NCI-H345 treated with DMSO at 0.1 percent for 48 hours (cell line): ENCODE measurements around the gene TRPV4.

ENCODE experiments used
- DNase-seq: peaks from one replicate; lab custom pipeline; 2025; ENCODE audit not compliant: unreplicated experiment; lab: John Stamatoyannopoulos, UW

The TRPV4 gene

DNA sequence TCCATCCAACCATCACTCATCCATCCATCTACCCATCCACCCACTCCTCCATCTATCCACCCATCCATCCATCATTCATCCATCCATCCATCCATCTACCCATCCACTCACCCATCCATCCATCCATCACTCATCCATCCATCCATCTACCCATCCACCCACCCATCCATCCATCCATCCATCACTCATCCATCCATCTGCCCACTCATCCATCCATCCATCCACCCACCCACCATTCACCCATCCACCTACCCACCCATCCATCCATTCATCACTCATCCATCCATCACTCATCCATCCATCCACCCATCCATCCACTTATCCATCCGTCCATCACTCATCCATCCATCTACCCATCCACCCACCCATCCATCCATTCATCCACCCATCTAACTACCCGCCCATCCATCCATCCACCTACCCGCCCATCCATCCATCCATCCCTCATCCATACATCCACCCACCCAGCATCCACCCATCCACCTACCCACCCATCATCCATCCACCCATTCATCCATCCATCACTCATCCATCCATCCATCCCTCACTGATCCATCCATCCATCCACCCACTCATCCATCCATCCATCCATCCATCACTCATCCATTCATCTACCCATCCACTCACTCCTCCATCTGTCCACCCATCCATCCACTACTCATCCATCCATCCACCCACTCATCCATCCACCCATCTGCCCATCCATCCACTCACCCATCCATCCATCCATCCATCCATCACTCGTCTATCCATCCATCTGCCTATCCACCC, 24.1 kb downstream of the TRPV4 start:
- DNase-seq, result no peak

DNA sequence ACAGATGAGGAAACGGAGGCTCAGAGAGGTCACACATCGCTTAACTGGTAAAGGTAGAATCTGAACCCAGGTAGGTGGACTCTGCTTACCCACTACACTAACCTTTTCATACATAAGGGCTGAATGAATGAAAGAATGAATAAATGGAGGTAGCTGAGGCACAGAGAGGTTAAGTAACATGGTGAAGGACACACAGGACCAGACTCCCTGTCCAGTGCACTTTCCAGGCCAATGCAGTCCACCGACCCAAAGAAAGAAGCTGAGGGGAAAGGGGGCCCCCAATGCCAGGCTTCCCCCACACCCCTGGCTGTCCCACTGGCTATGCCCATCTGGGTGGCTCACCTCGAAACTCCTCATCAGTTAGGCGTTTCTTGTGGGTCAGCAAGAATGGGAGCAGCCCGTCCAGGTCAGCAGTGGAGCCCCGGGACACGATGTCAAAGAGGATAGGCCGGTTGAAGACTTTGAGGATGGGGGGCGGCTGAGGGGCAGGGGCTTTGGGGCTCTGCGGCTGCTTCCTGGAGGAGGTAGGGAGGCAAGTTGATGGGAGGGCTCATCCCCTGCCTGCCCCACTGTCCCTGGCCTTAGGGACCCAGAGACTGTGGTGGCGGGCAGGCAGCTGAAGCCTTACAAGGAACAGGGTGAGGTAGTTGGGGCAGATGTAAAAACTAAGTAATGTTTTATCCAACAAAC, 25.1 kb downstream of the TRPV4 start:
- no peak for DNase-seq

DNA sequence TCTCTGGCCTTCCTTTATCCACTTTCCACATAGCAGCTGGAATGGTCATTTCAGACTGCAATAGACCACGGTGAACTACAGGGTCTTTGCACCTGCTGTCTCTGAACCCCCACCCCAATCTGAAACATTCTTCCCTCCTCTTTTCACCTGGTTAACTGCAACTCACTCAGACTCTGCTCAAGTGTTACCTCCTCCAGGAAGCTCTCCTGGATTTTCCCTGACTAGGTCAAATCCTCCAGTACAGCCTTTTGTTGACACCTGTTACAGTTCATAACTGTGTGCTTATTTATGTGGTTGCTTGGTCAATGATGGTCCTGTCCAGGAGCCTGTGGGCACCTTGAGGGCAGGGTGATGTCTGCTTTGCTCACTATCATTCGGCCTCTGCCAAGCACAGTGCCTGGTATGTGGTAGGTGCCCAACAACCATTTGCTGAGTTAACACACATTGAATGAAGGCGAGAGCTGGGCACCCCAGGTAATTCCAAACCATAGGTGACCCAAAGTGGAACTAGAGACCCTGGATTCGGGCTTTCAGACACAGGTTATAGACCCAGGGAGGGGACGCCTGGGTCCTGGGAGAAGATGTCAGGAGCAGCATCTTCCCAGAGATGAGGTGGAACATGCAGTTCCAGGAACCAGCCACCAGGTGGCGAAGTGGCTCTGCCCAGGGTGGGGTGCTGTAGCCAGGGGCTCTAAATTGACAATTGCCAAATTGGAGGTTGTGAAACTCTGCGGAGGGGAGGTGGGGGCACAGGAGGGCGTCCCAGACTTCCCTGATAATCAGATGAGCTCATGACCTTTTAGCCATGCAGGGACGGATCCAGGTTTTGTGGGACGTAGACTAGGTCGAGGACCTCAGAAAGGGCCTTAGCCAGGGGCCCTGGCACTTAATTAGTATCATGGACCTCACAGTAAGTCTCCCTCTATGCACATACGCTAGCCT, 28.1 kb downstream of the TRPV4 start:
- peak; percentile 61 for DNase-seq

GRCh38 chr12:109803678-109804077, 29.5 kb downstream of the TRPV4 start:
- DNase-seq, result no peak

GRCh38 chr12:109802828-109803227, 30.4 kb downstream of the TRPV4 start:
- DNase-seq, result no peak

DNA sequence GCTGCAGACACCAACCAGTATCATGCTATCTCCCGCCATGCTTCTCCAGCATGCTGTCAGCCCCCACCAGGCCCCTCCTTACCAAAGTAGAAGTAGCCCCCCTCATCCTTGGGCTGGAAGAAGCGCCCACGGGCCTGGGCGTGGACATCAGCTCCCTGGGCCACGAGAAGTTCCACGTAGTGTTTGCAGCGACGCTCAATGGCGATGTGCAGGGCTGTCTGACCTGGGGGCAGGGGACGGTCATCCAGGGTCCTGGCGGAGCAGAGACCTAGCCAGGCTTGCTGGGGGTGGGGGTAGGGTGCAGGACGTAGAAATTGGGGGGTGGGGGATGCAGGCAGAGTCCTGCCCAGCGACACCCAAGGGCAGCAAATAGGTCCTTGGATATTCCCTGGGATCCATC, 32.7 kb downstream of the TRPV4 start:
- no peak for DNase-seq

- no peak for DNase-seq
Observed at GRCh38 chr12:109798691-109799090, 34.5 kb downstream of the TRPV4 start.

GRCh38 chr12:109797905-109798669, 35.1 kb downstream of the TRPV4 start:
- no peak for DNase-seq

GRCh38 chr12:109796057-109796456, 37.1 kb downstream of the TRPV4 start:
- DNase-seq, result no peak

DNA sequence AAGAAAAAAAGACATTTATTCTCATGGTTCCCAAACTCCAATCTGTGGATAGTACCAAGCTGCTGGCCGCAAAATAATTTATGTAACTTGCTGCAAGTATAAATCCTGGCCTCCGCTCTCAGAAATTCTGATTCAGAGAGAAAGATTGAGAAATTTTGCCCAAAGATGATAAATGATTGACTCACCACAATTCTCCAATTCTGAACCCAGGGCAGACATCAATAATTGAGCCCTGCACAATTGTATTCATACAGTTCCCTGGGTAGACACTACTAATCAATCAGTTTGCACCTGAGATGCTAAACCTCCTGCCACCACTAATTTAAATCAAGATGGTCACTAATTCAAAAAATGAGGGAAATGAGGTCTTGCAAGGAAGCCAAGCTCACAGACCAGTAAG, 38.2 kb downstream of the TRPV4 start:
- no peak for DNase-seq

- no peak for DNase-seq
Observed at GRCh38 chr12:109793826-109794501, 39.2 kb downstream of the TRPV4 start.

DNA sequence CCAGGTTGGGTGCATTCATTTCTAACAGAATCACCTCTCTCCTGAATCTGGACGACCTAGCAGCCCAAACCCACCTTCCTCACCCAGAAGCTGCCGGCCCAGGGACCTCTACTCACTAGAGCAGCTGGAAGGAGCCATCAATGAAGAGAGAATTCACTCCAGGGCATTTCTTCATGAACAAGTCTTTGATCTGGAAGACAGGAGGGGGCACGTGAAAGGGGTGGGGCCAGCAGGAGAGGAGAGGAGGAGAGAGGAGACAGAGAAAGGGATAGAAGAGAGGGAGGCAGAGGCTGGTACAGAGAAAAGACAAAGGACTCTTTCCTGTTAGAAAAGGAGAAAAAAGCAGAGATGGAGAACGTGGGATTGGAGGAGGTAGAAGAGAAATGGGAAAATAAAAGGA, 39.8 kb downstream of the TRPV4 start:
- no peak for DNase-seq

GRCh38 chr12:109792992-109793391, 40.2 kb downstream of the TRPV4 start:
- no peak for DNase-seq

DNA sequence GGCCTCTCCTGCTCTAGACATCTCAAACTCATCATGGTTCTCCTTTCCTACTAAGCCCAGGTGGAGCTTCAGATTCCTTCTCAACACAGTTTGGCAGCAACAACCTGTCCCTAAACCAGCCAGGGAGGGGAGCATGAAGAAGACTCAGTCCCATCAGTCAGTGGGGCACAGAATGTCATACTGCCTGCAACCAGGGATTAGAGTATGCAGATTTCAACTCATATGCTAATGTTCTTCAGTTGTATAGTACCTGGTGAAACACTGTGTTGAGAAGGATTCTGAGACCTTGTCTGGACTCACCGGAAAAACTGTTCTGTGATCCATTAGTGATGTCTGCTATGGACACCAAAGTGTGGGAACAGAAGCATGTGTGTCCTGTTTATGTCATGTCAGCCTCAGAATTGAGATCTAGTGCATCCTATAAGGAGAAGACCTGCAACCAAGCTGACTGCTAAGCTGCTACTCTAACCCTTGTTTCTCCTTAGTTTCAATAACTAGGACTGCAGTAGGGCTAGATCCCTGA, 43.6 kb downstream of the TRPV4 start:
- no peak for DNase-seq

- no peak for DNase-seq
Observed at GRCh38 chr12:109786799-109787198, 46.4 kb downstream of the TRPV4 start.

DNA sequence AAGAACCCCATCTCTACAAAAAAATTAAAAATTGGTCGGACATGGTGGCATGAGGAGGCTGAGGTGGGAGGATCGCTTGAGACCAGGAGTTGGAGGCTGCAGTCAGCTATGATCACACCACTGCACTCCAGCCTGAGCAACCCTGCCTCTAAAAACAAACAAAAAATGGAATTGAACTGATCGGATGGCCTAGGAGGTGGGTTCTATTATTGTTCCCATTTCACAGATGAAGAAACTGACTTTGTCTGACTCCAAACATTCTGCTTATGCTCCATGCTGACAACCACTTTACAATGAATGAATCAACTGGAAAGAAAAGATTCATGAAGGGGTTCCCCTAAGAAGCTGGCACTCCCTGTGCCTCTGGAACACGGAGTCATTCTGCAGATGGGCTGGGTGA, 47.3 kb downstream of the TRPV4 start:
- no peak for DNase-seq

- DNase-seq, result no peak
Observed at GRCh38 chr12:109783965-109784244, 49.3 kb downstream of the TRPV4 start.

- DNase-seq, result no peak
Observed at GRCh38 chr12:109783135-109783964, 49.8 kb downstream of the TRPV4 start.

- DNase-seq, result no peak
Observed at GRCh38 chr12:109782326-109782703, 50.9 kb downstream of the TRPV4 start.
